ENCODE results near the gene FKBP4. TPM values are rescaled to one million over a fixed set of nuclear protein-coding genes. Genes with fewer than 3 reads are reported as not detected.

FKBP4 gene
- total RNA-seq, 1 donor from 2014 or later, result 68.7 TPM

- TF ChIP-seq EZH2 (IDR thresholded peaks at IDR 0.05; ENCODE audit: insufficient read depth, low read length) (no peak), CTCF (IDR thresholded peaks at IDR 0.05; ENCODE audit: insufficient read depth, low read depth, low read length) (no peak)
- DNase-seq (ENCODE audit: low read depth) (no peak), FAIRE-seq (no peak)
- H3K27me3 Mint-ChIP-seq (ENCODE audit: low read depth, unreplicated experiment), result peaks cover 63% of the 10 kb centered on the region
- no peaks in the 10 kb centered on the region for H3K9me3 ChIP-seq (ENCODE audit: insufficient read depth, low read depth, low read length)
- H3K27ac Mint-ChIP-seq (ENCODE audit: unreplicated experiment), result no peak overlapping the region
- H3K9ac ChIP-seq (ENCODE audit: low read length), result no peak overlapping the region
- no peaks in the 10 kb centered on the region for H3K4me1 Mint-ChIP-seq (ENCODE audit: low read depth, unreplicated experiment)
- H3K36me3 ChIP-seq (ENCODE audit: insufficient read depth, low read length), result no peaks in the 10 kb centered on the region
- peaks cover 7% of the 10 kb centered on the region for H3K9me3 Mint-ChIP-seq (ENCODE audit: unreplicated experiment)
- no peak overlapping the region for H2AFZ ChIP-seq (ENCODE audit: low read depth, low read length)
- H3K27ac ChIP-seq (ENCODE audit: low read depth, low read length), result no peak overlapping the region
- peaks cover 13% of the 10 kb centered on the region for H3K27me3 ChIP-seq (ENCODE audit: insufficient read depth, low read length)
- H4K20me1 ChIP-seq (ENCODE audit: insufficient read depth, low read length), result peaks cover 3% of the 10 kb centered on the region
- no peak overlapping the region for H3K4me3 ChIP-seq (ENCODE audit: insufficient read depth, low read depth, low read length)
- H3K4me3 Mint-ChIP-seq (ENCODE audit: unreplicated experiment), result no peak overlapping the region
- no peaks in the 10 kb centered on the region for H3K36me3 Mint-ChIP-seq (ENCODE audit: low read depth, unreplicated experiment)
- H3K4me2 ChIP-seq (ENCODE audit: low read length), result no peak overlapping the region
- no peaks in the 10 kb centered on the region for H3K4me1 ChIP-seq (ENCODE audit: insufficient read depth, low read length)
- no peaks in the 10 kb centered on the region for H3K79me2 ChIP-seq (ENCODE audit: insufficient read depth, low read length)
Measured at GRCh38 chr12:2754208-2754607, 40.6 kb upstream of the FKBP4 start.

GRCh38 chr12:2756756-2757155 lies 38.0 kb upstream of the FKBP4 start:
- Histone ChIP-seq H3K9ac (ENCODE audit: low read length) (no peak overlapping the region), H3K4me1 (ENCODE audit: insufficient read depth, low read length) (no peaks in the 10 kb centered on the region), H3K9me3 (ENCODE audit: insufficient read depth, low read depth, low read length) (no peaks in the 10 kb centered on the region), H4K20me1 (ENCODE audit: insufficient read depth, low read length) (peaks cover 3% of the 10 kb centered on the region), H3K4me3 (ENCODE audit: insufficient read depth, low read depth, low read length) (no peak overlapping the region), H3K36me3 (ENCODE audit: insufficient read depth, low read length) (no peaks in the 10 kb centered on the region), H3K4me2 (ENCODE audit: low read length) (no peak overlapping the region), H3K27me3 (ENCODE audit: insufficient read depth, low read length) (peaks cover 16% of the 10 kb centered on the region), H3K27ac (ENCODE audit: low read depth, low read length) (no peak overlapping the region), H3K79me2 (ENCODE audit: insufficient read depth, low read length) (no peaks in the 10 kb centered on the region), H2AFZ (ENCODE audit: low read depth, low read length) (no peak overlapping the region)
- DNase-seq (ENCODE audit: low read depth) (no peak), FAIRE-seq (no peak)
- Mint-ChIP-seq H3K4me1 (ENCODE audit: low read depth, unreplicated experiment) (no peaks in the 10 kb centered on the region), H3K27me3 (ENCODE audit: low read depth, unreplicated experiment) (peaks cover 60% of the 10 kb centered on the region), H3K36me3 (ENCODE audit: low read depth, unreplicated experiment) (no peaks in the 10 kb centered on the region), H3K4me3 (ENCODE audit: unreplicated experiment) (no peak overlapping the region), H3K9me3 (ENCODE audit: unreplicated experiment) (peaks cover 4% of the 10 kb centered on the region), H3K27ac (ENCODE audit: unreplicated experiment) (no peak overlapping the region)
- TF ChIP-seq CTCF (IDR thresholded peaks at IDR 0.05; ENCODE audit: insufficient read depth, low read depth, low read length) (no peak), EZH2 (IDR thresholded peaks at IDR 0.05; ENCODE audit: insufficient read depth, low read length) (no peak)

- Mint-ChIP-seq H3K27me3 (ENCODE audit: low read depth, unreplicated experiment) (peaks cover 45% of the 10 kb centered on the region), H3K4me3 (ENCODE audit: unreplicated experiment) (no peak overlapping the region), H3K27ac (ENCODE audit: unreplicated experiment) (no peak overlapping the region), H3K9me3 (ENCODE audit: unreplicated experiment) (peaks cover 4% of the 10 kb centered on the region), H3K4me1 (ENCODE audit: low read depth, unreplicated experiment) (no peaks in the 10 kb centered on the region), H3K36me3 (ENCODE audit: low read depth, unreplicated experiment) (peaks cover 2% of the 10 kb centered on the region)
- H3K9me3 ChIP-seq (ENCODE audit: insufficient read depth, low read depth, low read length), result no peaks in the 10 kb centered on the region
- H4K20me1 ChIP-seq (ENCODE audit: insufficient read depth, low read length), result no peaks in the 10 kb centered on the region
- no peak overlapping the region for H3K9ac ChIP-seq (ENCODE audit: low read length)
- DNase-seq (ENCODE audit: low read depth) (no peak), FAIRE-seq (no peak)
- H2AFZ ChIP-seq (ENCODE audit: low read depth, low read length), result no peak overlapping the region
- H3K79me2 ChIP-seq (ENCODE audit: insufficient read depth, low read length), result no peaks in the 10 kb centered on the region
- H3K4me2 ChIP-seq (ENCODE audit: low read length), result no peak overlapping the region
- H3K27ac ChIP-seq (ENCODE audit: low read depth, low read length), result no peak overlapping the region
- no peaks in the 10 kb centered on the region for H3K4me1 ChIP-seq (ENCODE audit: insufficient read depth, low read length)
- no peak overlapping the region for H3K4me3 ChIP-seq (ENCODE audit: insufficient read depth, low read depth, low read length)
- TF ChIP-seq CTCF (IDR thresholded peaks at IDR 0.05; ENCODE audit: insufficient read depth, low read depth, low read length), result no peak
- no peak for TF ChIP-seq EZH2 (IDR thresholded peaks at IDR 0.05; ENCODE audit: insufficient read depth, low read length)
- H3K27me3 ChIP-seq (ENCODE audit: insufficient read depth, low read length), result peaks cover 12% of the 10 kb centered on the region
- no peaks in the 10 kb centered on the region for H3K36me3 ChIP-seq (ENCODE audit: insufficient read depth, low read length)
Measured at GRCh38 chr12:2759733-2760132, 35.0 kb upstream of the FKBP4 start.

All from astrocyte (in vitro differentiated cells and primary cell).